ENCODE measurements around the gene CATSPER3. TPM values are rescaled to one million over a fixed set of nuclear protein-coding genes. Genes with fewer than 3 reads are reported as not detected.

Gene CATSPER3
- polyA plus RNA-seq, 1 donor = 0.87 TPM

DNA sequence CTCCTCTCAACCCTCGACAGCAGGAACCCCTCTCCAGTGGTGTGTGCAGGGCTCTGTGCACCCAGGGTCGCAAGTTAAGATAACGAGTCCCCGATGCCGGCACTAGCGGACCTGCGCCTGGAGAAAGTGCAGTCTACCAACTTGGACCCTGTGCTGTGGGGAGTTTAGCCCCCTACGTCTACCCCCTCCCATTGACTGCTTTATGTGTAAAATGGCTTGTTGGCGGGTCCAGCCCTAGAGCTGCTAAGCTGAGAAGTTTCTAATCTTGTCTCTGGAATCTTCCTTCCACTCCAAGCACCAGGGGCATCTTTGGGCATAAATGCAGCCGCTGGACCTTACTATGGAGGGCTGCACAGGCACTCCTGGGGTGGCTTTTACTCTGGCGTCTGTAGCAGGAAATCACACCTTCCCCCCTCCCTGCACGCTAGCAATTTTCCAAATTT is 73.5 kb downstream of the CATSPER3 start:
- no peak for DNase-seq (ENCODE audit: low read depth)

DNA sequence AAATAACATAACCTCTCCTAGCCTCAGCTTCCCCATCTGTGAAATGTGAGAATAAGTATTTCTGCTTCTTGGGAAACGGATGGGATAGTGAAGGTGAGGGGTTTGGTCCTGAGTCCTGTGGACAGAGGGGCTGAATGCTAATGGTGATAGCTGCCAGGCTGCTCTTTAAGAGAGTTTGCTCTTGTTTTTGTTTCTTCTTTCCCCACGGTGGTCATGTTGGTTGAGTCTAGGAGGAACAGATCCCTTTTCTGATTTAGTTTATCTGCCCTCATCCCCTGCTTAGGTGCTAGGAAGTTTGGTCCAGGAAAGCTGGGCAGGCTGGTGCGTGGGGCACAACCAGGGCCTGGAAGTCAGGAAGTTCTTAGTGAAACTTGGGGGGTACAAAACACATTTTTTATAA is 74.0 kb downstream of the CATSPER3 start:
- no peak for DNase-seq (ENCODE audit: low read depth)

DNA sequence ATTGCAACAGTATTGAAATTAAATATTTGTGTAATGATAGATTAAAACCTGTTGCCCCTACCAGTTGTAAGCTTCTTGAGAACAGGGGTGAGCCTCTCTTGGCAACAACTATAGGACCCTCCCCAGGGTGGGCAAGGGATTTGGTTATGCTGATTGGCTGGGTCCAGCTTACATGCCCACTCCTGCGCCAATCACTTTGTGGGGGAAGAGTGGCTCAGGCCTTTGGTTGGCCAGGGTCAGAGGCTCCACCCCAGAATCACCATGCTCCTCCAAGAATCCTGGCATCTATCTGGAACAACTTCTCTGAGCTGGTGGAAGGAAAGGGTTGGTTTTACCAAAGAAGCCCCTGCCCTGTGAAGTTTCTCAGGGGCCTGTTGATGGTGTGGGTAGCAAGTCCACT is 74.9 kb downstream of the CATSPER3 start:
- no peak for DNase-seq (ENCODE audit: low read depth)

DNA sequence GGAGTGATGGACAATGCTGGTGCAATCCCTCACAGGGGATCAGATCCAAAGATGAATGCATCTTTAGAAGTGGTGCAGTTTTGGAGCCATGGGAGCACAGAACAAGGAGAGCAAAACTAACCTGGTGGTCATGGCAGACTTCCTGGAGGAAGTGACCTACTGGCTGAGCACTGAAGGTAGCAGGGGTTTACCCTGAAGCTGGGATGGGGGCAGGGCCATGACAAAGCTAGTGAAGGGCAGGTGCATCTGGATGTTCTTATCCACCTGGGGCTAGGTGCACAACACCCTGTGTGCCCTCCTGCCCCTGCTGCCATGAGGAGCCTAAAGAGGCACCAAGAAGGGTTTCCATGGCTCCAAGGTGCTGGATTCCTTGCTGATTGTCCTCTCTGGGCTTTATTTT is 77.8 kb downstream of the CATSPER3 start:
- no peak for DNase-seq (ENCODE audit: low read depth)

DNA sequence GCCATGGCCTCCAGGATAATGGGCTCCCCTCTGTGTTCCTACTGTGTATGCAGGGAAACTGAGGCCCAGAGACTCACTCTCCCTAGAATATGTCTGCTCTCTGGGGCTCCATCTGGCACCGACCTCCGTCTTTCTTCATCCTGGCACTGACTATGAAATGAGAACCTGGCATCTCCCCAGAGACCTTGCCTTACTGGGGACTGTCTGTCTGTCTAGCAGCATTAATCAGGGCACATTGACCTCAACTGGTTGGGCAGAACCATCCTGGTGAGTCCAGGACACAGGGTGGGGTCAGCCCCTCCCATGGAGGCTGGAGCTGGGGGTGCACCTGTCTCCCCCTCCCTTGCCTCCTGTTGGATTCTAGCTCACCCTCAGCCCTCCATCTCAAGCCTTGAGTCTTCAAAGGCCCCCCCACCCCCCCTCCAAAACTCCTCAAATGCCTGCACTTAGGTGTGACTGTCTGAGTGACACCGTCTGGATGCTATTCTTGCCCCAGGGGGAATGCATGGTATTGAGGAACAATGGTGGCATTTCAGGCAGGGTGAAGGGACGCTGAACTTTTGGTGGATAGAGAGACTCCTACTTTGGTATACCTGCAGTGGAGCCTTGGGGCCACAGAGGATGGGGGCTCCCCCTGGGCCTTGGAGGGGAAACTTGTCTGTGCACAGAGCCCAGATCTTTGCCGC is 79.1 kb downstream of the CATSPER3 start:
- no peak for DNase-seq (ENCODE audit: low read depth)

DNA sequence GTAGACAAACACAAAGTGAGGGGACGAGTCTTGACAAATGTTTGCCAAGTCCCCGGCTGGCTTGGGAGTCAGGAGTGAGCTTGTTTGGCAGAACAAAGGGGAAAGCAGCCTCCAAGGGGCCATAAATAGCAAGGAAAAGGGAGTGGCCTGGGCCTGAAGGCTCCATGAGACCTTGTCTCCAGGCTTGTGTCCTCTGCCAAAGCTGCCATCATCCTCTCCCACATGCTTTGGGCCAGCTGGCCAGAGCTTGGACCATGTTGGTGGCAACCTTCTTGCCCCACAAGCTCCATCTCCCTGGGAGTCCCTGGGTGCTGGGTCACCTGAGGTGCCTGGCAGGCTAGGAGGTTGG is 79.6 kb downstream of the CATSPER3 start:
- no peak for DNase-seq (ENCODE audit: low read depth)

DNA sequence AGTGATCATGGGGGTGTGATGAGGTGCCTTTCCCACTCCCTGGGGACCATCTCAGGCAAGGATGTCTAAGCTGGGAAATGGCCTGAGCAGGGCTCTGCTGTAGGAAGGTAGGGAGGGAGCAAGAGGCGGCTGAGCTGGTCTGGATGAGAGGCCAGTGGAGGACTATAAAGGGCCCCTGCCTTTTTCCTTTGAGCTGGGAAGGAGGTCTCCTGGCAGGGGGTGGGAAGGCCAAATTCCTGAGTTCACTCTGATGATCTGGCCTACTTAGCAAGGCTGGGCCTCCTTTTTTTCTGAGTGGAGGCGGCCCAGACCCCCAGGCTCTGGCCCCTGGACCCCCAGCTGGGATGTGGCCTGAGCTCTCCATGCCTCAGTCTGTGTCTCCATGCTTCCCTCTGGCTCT is 80.6 kb downstream of the CATSPER3 start:
- no peak for DNase-seq (ENCODE audit: low read depth)

DNA sequence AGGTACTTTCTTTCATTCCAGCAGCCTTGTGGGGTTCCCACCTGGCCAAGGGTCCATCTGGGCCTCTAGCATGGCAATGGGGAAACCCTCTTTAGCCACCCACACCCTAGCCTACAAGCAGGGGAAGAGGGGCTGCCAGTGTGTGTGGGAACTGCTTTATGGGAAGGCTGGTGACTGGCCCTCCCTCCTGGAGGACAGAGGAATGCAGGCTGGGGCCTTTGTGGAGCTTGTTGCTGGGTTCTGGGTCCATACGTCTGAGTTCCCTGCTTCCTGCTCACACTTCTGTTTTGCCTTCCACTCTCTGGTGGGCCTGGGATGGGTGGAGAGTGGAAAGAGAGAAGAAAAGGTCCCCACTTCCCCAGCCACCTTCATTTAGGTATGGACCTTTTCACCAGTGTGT is 81.2 kb downstream of the CATSPER3 start:
- DNase-seq (ENCODE audit: low read depth) = no peak

DNA sequence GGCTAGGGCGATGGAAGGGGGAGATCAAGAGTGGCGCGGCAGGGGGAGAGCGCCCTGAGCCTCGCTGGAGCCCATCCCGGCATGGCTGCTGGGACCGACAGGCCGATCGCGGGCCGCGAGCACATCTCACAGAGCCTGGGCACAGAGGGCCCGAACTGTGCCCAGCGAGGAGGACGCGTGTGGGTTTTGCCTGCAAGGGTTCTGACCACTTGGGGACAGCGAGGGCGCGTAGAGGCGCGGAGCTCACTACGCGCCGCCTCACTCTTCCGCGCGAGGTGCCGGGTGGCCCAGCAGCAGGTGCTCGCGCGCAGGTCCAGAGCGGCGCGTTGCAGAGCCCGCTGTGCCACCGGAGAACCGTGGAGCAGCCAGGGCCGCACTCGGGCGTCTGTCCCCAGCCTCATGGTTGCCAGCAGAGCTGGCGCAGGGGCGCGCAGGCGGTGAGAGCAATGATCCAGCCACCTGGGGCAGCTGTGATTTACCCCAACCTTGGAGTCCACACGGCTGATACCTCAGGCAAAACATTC is 82.6 kb downstream of the CATSPER3 start:
- DNase-seq (ENCODE audit: low read depth) = no peak

DNA sequence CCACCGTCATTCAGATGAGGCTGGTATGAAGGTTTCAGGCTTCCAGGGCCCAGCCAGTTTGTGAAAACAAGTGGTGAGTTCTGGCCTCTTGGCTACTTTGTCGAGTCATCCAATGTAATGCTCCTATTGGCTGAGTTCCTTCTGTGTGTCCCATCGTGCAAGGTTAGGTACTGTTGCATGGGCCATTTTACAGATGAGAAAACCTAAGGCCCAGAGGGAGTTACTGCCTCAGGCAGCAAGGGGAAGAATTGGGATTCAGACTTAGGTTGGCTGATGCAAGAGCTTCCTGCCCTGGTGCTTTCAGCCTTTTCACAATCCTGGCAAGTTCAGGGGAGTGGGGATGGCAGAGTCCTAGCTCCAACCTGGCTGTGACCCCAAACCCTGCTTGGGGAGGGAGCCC is 83.7 kb downstream of the CATSPER3 start:
- no peak for DNase-seq (ENCODE audit: low read depth)

DNA sequence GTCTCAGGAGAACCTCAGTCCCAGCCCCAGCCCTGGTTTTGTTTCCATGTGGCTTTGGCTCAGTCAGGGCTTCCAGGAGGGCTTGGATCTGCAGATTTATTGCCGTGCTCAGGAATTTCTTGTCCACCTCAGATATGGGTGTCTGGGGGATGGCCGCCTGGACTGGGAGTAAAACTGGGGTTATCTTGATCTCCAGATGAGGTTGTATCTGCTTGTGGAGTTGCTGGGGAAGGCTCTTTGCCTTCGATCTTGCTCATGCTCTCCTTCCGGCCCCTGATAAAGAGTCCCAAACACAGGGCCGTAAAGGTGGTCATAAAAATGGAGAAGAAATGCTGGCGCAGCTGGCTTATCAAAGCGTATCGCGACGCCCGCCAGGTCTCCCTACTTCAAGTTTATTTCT is 84.2 kb downstream of the CATSPER3 start:
- DNase-seq (ENCODE audit: low read depth) = no peak

DNA sequence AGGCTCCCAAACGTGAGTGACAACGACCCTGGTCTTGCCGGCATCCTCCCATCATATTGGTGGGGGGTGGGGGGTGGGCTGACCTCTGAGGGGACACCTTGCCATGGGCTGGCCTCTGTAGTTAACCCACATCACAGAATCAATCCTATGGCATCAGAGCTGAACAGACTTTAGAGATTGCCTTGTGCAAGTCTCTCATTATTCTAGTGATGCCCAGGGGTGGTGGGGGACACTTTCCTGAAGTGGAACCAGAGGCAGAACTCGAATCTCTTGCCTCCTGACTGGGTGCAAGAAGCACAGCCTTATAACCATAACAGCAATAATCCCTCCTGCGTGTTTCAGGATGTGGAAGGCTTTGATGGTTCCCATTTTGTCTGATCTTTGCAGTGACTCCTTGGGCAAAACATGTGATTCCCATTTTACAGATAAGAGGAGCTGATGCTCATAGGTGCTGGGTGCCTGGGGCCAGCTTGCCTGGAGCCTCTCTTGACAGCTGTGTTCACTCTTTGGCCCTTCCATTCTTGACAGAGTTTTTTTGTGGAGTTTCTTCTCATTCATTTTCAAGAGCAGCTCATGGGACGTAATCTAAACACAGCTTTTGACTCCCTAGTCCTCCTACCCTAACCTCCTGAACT is 84.9 kb downstream of the CATSPER3 start:
- DNase-seq (ENCODE audit: low read depth) = no peak

DNA sequence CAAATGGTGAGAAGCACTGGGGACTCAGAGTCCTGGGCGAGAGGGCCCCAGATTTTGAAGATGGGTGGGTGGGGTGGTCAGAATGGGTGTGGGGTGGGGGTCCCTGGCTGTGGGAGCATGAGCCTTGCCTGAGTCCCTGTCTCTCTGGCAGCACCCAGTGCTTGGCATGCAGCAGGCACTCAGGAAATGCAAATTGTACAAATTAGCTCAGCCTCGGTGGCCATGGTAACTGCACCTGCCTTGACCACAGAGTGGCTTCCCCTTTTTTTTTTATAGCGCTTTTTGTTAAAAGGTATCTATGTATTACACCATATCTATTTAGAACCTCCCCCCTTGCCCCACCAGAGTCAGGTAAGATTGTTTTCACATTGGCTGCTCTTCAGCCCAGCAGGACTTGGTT is 85.6 kb downstream of the CATSPER3 start:
- no peak for DNase-seq (ENCODE audit: low read depth)

DNA sequence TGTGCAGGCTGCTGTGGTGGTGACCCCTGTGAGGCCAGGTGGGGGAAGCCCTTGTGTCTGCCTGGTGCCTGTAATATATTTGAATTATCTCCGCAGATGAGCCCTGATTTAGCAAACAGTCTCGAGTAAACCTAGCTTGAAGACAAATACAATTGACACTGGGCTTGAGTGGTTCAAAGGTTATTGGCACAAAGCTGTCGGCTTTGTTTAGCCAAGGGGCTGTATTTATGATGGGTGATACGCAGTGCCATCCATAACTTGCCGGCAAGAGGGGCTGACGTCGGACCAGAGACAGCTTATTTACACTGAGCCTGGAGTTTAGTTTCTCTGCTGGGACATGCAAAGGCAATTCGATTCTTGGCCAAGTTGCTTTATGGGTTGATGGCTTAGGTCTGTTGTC is 86.3 kb downstream of the CATSPER3 start:
- DNase-seq (ENCODE audit: low read depth) = no peak

DNA sequence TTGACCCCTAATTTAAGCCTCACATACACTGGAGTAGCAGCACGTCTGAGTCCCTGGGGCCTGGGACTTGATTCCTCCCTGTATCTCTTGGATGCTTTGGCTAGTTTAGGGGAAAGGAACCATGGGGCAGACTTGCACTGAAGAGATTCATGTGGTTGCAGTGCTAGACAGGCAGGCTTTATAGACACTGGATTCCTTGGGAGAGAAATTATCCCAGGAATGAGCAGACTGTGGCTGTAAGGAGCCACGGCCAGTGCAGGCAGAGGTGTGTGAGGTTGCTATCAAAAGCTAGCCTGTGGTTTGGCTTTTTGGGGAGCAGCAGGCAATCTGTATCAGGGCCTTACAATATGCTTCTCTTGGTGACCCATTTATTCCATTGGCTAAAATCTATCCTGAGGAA is 86.8 kb downstream of the CATSPER3 start:
- DNase-seq (ENCODE audit: low read depth) = no peak

DNA sequence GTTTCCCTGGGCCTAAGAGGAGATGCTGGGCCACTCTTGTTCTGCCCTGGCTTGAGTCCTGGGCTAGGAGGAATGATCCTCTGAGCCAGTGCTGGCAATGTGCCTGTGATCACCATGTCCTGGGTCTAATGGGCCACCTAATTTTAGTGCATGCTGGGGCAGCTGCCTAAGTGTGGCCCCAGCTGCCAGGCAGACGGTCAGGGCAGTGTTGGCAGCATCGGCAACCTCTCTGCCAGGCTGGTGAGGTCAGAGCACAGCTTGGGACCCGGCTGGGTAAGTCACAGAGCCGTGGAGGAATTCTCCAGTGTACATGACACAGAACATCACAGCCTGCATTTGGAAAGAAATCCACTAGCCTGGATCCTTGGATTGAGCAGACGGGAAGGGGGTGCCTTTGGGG is 87.7 kb downstream of the CATSPER3 start:
- no peak for DNase-seq (ENCODE audit: low read depth)

DNA sequence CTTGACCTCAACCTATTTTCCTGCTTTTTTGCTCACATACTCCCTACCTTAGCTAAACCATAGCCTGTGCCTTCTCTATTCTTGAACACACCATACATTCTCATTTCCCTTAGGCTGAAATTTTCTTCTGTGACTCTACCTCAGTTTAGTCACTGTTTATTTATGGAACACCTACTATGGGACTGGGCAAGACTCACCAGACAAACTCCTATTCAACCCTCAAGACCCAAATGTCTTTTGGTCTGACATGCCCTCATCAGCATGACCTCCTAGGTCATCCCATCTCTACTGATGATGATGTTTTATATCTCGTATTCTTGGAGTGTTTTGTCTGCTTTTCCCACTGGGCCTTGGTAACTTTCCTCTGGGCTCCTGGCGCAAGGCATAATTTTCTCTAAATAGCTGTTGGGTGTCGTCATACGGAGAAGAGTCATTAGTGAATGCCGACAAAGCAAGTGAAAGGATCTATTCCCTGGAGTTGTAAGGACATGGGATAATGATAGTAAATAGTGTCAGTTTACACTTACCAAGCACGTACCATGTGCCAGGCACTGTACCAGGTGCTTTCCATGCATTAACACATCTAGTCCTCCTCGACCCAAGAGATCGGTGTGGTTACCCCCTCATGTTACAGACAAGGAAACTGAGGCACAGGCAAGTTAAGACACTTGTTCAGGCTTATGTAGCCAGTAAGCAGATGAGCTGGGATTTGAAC is 88.8 kb downstream of the CATSPER3 start:
- no peak for DNase-seq (ENCODE audit: low read depth)

DNA sequence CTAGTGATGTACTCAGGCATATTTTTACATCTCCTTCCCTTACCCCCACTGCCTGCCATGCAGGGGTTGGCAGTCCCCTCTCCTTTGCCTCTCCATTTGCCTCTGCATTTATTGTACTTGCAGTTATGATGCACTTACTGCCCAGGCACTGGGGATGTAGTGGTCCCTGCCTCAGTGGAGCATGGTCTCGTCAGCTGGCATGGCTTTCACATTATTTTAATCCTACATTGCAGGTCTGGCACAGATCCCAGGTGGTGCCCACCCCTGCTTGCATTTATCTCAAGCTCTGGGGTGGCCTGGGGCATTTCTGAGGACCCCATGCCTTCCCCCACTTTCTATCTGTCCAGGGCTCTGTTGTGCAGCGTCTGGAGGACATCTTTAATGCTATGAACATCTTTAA is 89.5 kb downstream of the CATSPER3 start:
- DNase-seq (ENCODE audit: low read depth) = no peak

DNA sequence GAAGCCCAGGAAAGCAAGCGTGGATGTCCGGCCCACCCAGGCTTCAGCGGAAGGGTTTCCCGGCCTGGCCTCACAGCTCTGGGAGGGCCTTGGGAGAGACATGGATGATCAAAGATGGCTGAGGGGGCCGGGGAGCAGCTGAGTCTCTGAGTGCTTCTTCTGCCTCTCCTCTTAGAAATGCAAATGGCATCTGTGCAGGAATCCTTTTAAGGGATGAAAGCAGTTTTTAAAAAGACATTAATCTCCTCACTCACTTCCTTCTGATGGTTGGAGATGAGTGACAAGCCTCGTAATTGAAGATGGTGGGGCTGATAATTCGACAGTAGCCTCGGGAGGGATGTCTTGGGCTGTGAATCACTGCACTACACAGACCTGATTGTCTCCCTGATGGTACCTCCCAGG is 90.6 kb downstream of the CATSPER3 start:
- no peak for DNase-seq (ENCODE audit: low read depth)

DNA sequence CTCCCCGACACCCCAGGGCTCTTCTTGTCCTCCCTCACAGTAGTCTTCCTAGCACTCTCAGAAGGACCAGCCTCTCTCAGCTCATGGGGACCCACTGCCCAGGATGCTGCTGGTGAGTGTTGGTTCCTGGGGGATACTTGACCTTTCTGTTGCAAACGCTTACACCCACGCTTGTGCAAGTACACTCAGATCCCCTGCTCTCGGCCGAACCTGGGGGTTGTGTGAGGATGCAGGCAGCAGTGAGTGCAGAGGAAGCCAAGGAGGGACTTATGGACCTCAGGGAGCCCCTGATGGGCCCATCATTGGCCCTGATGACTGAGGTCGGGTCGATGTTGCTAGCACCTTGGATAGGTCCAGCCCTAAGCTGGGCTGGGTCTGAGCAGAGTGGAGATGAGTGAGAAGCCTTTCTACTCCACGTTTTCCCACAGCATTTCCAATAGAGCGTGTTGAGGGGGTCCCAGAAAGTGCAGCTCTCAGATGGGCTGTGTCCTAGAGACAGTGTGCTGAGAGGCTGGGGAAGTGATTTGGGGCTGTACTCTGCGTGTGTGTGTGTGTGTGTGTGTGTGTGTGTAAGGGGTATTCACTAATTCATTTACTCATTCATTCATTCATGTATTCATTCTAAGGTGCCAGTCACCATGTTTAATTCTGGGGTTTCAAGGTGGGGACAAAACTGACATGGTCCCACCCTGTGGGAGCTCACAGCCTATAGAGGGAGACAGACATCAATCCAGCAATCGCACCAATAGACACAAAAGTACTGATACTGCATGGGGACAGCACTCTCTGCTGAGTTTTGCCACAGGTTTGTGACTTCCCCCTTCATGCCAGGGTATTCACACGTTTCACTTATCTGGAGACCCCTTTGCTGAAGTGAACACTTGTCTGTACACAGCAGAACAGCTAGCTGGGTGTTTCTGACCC is 91.6 kb downstream of the CATSPER3 start:
- DNase-seq (ENCODE audit: low read depth) = no peak

DNA sequence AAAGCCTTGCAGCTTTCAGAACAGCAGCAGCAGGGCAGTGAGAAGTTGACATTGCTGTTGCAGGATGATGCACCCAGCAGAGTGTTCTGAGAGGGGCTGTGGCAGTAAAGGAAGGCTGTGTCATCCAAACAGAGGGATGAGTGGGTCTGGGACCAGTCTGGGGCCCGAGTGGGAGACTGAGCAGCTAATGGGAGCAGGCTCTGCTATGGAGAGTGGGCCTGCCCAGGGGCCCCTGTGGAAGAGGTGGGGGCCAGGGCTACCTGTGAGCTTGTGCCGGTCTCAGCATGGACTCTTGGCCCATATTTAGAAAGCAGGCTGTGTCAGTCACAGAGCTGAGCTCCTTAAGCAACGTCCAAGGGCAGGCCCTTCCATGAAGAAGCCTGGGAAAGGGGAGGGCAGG is 92.3 kb downstream of the CATSPER3 start:
- DNase-seq (ENCODE audit: low read depth) = no peak

DNA sequence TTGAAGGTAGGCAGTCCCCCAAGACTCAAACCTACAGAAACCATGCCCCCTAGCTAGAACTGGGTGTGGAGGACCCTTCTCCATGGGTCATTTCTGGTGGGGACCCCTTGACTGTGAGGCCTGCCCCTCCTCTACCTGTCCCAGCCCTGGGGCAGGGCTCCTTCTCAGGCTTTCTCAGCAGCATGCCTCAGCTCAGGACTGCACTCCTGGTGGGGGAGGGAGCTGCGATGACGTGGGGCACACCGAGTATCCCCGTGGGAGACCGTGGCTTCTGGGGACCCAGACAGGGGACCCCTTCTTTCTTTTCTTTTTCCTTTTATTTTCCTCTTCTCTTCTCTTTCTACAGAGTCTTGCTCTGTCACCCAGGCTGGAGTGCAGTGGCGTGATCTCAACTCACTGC is 93.3 kb downstream of the CATSPER3 start:
- DNase-seq (ENCODE audit: low read depth) = no peak
